Progenitor cell of endocrine pancreas (in vitro differentiated cells): ENCODE data around the gene TBC1D19. TPM values are rescaled to one million over a fixed set of nuclear protein-coding genes. Genes with fewer than 3 reads are reported as not detected.
"Not testable (repeated sequence)": the region's sequence is repeated elsewhere in the genome, so short reads cannot be mapped to it uniquely, and the experiment has no call there.

Experiments used
- DNase-seq: peaks from one replicate; pipeline ENCODE4 v3.0.0; 2021; ENCODE audit warnings: low spot score; ENCODE audit not compliant: unreplicated experiment
- H3K27ac Mint-ChIP-seq: 2 replicates; pipeline ENCODE4 v1.8.0; 2021; ENCODE audit warnings: mild to moderate bottlenecking, moderate library complexity, mixed read lengths
- H3K27me3 Mint-ChIP-seq: 2 replicates; pipeline ENCODE4 v1.8.0; 2021; ENCODE audit warnings: mixed read lengths
- H3K36me3 Mint-ChIP-seq: 2 replicates; pipeline ENCODE4 v1.8.0; 2022; ENCODE audit warnings: mixed read lengths; ENCODE audit not compliant: insufficient read depth
- H3K4me1 Mint-ChIP-seq: 2 replicates; pipeline ENCODE4 v1.8.0; 2021; ENCODE audit warnings: low read depth, mixed read lengths
- H3K4me3 Mint-ChIP-seq: 2 replicates; pipeline ENCODE4 v1.8.0; 2021; ENCODE audit warnings: low read depth, mild to moderate bottlenecking, moderate library complexity, mixed read lengths
- H3K9me3 Mint-ChIP-seq: 2 replicates; pipeline ENCODE4 v1.8.0; 2021; ENCODE audit warnings: low read depth, mixed read lengths
- total RNA-seq: library from RNA; stranded (reverse); gene quantifications from 2 replicates; pipeline ENCODE4 v1.2.1, GENCODE V29; 2021
- TF ChIP-seq, protein P1 (sequence below): fragments of 200-600 bp; sonication (generic); IDR thresholded peaks from one replicate; pipeline ENCODE4 v1.5.0; 2021; ENCODE audit warnings: antibody characterized with exemption, mild to moderate bottlenecking; ENCODE audit not compliant: unreplicated experiment

Gene TBC1D19
- total RNA-seq, 1 donor from 2014 or later = 28.8 TPM

GRCh38 chr4:26647523-26648224, 63.8 kb downstream of the TBC1D19 start:
- Mint-ChIP-seq H3K27me3 (no peaks in the 10 kb centered on the region), H3K4me3 (no peak overlapping the region), H3K36me3 (peaks cover 60% of the 10 kb centered on the region), H3K9me3 (peaks cover 42% of the 10 kb centered on the region), H3K27ac (no peak overlapping the region), H3K4me1 (peaks cover 4% of the 10 kb centered on the region)
- TF ChIP-seq, protein P1, sequence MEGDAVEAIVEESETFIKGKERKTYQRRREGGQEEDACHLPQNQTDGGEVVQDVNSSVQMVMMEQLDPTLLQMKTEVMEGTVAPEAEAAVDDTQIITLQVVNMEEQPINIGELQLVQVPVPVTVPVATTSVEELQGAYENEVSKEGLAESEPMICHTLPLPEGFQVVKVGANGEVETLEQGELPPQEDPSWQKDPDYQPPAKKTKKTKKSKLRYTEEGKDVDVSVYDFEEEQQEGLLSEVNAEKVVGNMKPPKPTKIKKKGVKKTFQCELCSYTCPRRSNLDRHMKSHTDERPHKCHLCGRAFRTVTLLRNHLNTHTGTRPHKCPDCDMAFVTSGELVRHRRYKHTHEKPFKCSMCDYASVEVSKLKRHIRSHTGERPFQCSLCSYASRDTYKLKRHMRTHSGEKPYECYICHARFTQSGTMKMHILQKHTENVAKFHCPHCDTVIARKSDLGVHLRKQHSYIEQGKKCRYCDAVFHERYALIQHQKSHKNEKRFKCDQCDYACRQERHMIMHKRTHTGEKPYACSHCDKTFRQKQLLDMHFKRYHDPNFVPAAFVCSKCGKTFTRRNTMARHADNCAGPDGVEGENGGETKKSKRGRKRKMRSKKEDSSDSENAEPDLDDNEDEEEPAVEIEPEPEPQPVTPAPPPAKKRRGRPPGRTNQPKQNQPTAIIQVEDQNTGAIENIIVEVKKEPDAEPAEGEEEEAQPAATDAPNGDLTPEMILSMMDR = no peak
- no peak for DNase-seq

- Mint-ChIP-seq H3K27me3 (no peaks in the 10 kb centered on the region), H3K4me1 (peaks cover 4% of the 10 kb centered on the region), H3K4me3 (no peak overlapping the region), H3K9me3 (peaks cover 41% of the 10 kb centered on the region), H3K27ac (no peak overlapping the region), H3K36me3 (peaks cover 60% of the 10 kb centered on the region)
- no peak for DNase-seq
- TF ChIP-seq, protein P1 = no peak
These were observed 64.4 kb downstream of the TBC1D19 start for GRCh38 chr4:26648260-26648659.

GRCh38 chr4:26660261-26660660, 76.4 kb downstream of the TBC1D19 start:
- no peak overlapping the region for H3K27ac Mint-ChIP-seq
- TF ChIP-seq, protein P1 = no peak
- DNase-seq = no peak
- peaks cover 3% of the 10 kb centered on the region for H3K4me1 Mint-ChIP-seq
- H3K36me3 Mint-ChIP-seq = peaks cover 44% of the 10 kb centered on the region
- no peaks in the 10 kb centered on the region for H3K27me3 Mint-ChIP-seq
- peaks cover 21% of the 10 kb centered on the region for H3K9me3 Mint-ChIP-seq
- no peak overlapping the region for H3K4me3 Mint-ChIP-seq

GRCh38 chr4:26663888-26664287, 80.0 kb downstream of the TBC1D19 start:
- H3K4me1 Mint-ChIP-seq = peaks cover 3% of the 10 kb centered on the region
- no peaks in the 10 kb centered on the region for H3K27me3 Mint-ChIP-seq
- peaks cover 20% of the 10 kb centered on the region for H3K36me3 Mint-ChIP-seq
- peaks cover under 1% of the 10 kb centered on the region for H3K9me3 Mint-ChIP-seq
- DNase-seq = no peak
- no peak overlapping the region for H3K4me3 Mint-ChIP-seq
- TF ChIP-seq, protein P1 = no peak
- peak overlapping the region; percentile 43 for H3K27ac Mint-ChIP-seq

GRCh38 chr4:26670903-26671537, 87.1 kb downstream of the TBC1D19 start:
- TF ChIP-seq, protein P1 = no peak
- DNase-seq = no peak
- peaks cover 2% of the 10 kb centered on the region for H3K36me3 Mint-ChIP-seq
- H3K4me1 Mint-ChIP-seq = peaks cover 13% of the 10 kb centered on the region
- no peak overlapping the region for H3K4me3 Mint-ChIP-seq
- no peak overlapping the region for H3K27ac Mint-ChIP-seq
- H3K9me3 Mint-ChIP-seq = no peaks in the 10 kb centered on the region
- no peaks in the 10 kb centered on the region for H3K27me3 Mint-ChIP-seq

DNA sequence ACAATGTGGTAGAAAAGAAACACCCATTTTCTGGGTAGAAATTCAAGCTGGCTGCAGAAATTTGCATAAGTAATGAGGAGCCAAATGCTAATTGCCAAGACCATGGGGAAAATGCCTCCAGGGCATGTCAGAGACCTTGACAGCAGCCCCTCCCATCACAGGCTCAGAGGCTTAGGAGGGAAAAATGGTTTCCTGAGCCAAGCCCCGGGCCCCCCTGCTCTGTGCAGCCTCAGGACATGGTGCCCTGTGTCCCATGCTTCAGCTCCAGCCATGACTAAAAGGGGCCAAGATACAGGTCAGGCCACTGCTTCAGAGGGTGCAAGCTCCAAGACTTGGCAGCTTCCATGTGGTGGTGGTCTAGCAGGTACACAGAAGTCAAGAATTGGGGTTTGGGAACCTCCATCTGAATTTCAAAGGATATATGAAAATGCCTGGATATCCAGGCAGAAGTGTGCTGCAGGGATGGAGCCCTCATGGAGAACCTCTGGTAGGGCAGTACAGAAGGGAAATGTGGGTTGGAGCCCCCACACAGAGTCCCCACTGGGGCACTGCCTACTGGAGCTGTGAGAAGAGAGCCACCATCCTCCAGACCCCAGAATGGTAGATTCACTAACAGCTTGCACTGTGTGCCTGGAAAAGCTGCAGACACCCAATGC, 95.3 kb downstream of the TBC1D19 start:
- H3K27ac Mint-ChIP-seq, DNase-seq, H3K4me3 Mint-ChIP-seq, H3K4me1 Mint-ChIP-seq, H3K27me3 Mint-ChIP-seq: not testable (repeated sequence)
- H3K36me3 Mint-ChIP-seq = peaks cover 52% of the 10 kb centered on the region
- peaks cover 37% of the 10 kb centered on the region for H3K9me3 Mint-ChIP-seq
